GM12878 (cell line): ENCODE data around the gene OSBPL7. TPM values are rescaled to one million over a fixed set of nuclear protein-coding genes. Genes with fewer than 3 reads are reported as not detected.

Source experiments
- ATAC-seq: fragments of 200-7000 bp; cut with Tn5 transposase; 3 replicates; pipeline ENCODE4 v1.9.1; 2020; ENCODE audit warnings: mild to moderate bottlenecking, moderate library complexity
- BruUV-seq: library from RNA; stranded (reverse); fragments of 400-500 nt; replicated peaks from 2 replicates; lab custom pipeline; 2021; lab: Mats Ljungman, UMichigan
- CTCF ChIA-PET: fragments of 300-600 bp; sonication (Branson Sonifier 250); formaldehyde crosslinking; extraction: SDS; loops from one replicate; lab custom pipeline; 2021; ENCODE audit warnings: inconsistent platforms; lab: Yijun Ruan, JAX
- POLR2A ChIA-PET: fragments of 350-600 bp; formaldehyde crosslinking; extraction: SDS; loops from one replicate; lab custom pipeline; 2021; ENCODE audit warnings: inconsistent platforms; lab: Charles Lee
- RAD21 ChIA-PET: fragments of 300-600 bp; sonication (Branson Sonifier 250); formaldehyde crosslinking; loops from one replicate; lab custom pipeline; 2023; ENCODE audit warnings: antibody characterized with exemption; ENCODE audit not compliant: unreplicated experiment; lab: Charles Lee
- SMC1A ChIA-PET: fragments of 300-600 bp; sonication (Branson Sonifier 250); formaldehyde crosslinking; loops from one replicate; lab custom pipeline; 2023; ENCODE audit not compliant: unreplicated experiment, uncharacterized antibody; lab: Charles Lee
- DNase-seq: peaks from one replicate; pipeline ENCODE4 v3.0.0-alpha.2; 2011; ENCODE audit warnings: low read depth, low spot score
- FAIRE-seq: peaks from 3 replicates; lab custom pipeline; 2011; peaks lifted over from hg19 to GRCh38; lab: Jason Lieb, UNC
- H2AFZ ChIP-seq: 2 replicates; pipeline ENCODE4 v1.6.0; 2011; ENCODE audit warnings: low read depth, low read length, control low read depth; ENCODE audit not compliant: control insufficient read depth
- H3K27ac ChIP-seq: 2 replicates; pipeline ENCODE4 v1.5.1; 2011; ENCODE audit warnings: control low read depth; ENCODE audit not compliant: control insufficient read depth, insufficient read depth
- H3K27me3 ChIP-seq, 2 experiments: replicated peaks in 1 of 2; 2 replicates each; pipeline versions ENCODE4 v1.6.0 to v1.6.1; 2011; ENCODE audit warnings: low read length in 1 of 2; ENCODE audit not compliant: control insufficient read depth in 2 of 2, insufficient read depth in 2 of 2
- H3K36me3 ChIP-seq, 2 experiments: 2 replicates each; pipeline ENCODE4 v1.5.1; 2011; ENCODE audit warnings: low read length in 1 of 2; ENCODE audit not compliant: control insufficient read depth in 2 of 2, insufficient read depth in 2 of 2
- H3K4me1 ChIP-seq: 2 replicates; pipeline ENCODE4 v1.6.1; 2011; ENCODE audit warnings: mild to moderate bottlenecking, low read length, moderate library complexity, mixed read lengths; ENCODE audit not compliant: control insufficient read depth, insufficient read depth
- H3K4me2 ChIP-seq: 2 replicates; pipeline ENCODE4 v1.6.0; 2011; ENCODE audit warnings: control low read depth; ENCODE audit not compliant: control insufficient read depth, insufficient read depth
- H3K4me3 ChIP-seq: fragments of 200-600 bp; sonication (generic); 2 replicates; pipeline ENCODE4 v1.5.1; 2016
- H3K79me2 ChIP-seq: 2 replicates; pipeline ENCODE4 v1.6.0; 2011; ENCODE audit warnings: low read length; ENCODE audit not compliant: control insufficient read depth, insufficient read depth
- H3K9ac ChIP-seq: 2 replicates; pipeline ENCODE4 v1.8.0; 2011; ENCODE audit warnings: low read length, control low read depth, mixed read lengths; ENCODE audit not compliant: control insufficient read depth, insufficient read depth
- H3K9me3 ChIP-seq: replicated peaks from 3 replicates; pipeline ENCODE4 v1.5.1; 2011; ENCODE audit warnings: mild to moderate bottlenecking, low read length; ENCODE audit not compliant: control insufficient read depth, insufficient read depth
- H4K20me1 ChIP-seq: 2 replicates; pipeline ENCODE4 v1.6.0; 2011; ENCODE audit not compliant: control insufficient read depth, insufficient read depth
- BHLHE40 ChIP-seq, 2 experiments: fragments of 450-650 bp in 1 of 2; IDR thresholded peaks; 2 replicates each; pipeline ENCODE4 v1.6.1; 2011 to 2017; ENCODE audit warnings: low read depth in 2 of 2, borderline replicate concordance in 1 of 2, improper control_type of control experiment in 1 of 2, low read length in 1 of 2, mild to moderate bottlenecking in 1 of 2
- CBX3 ChIP-seq: fragments of 200-600 bp; sonication (generic); IDR thresholded peaks from 2 replicates; pipeline ENCODE4 v1.6.1; 2016; ENCODE audit warnings: low read depth, borderline replicate concordance
- CREM ChIP-seq: IDR thresholded peaks from 2 replicates; pipeline ENCODE4 v1.6.1; 2014; ENCODE audit warnings: antibody characterized with exemption, low read depth
- EGR1 ChIP-seq, 2 experiments: IDR thresholded peaks; 1 replicate in 1 of 2; 2 replicates in 1 of 2; pipeline ENCODE4 v1.6.1; 2011 to 2012; ENCODE audit warnings: low read depth in 2 of 2, low read length in 2 of 2, borderline replicate concordance in 1 of 2, mild to moderate bottlenecking in 1 of 2, moderate library complexity in 1 of 2
- KAT2A ChIP-seq: conservative IDR thresholded peaks from 2 replicates; pipeline ENCODE4 v1.6.1; 2011; ENCODE audit warnings: low read depth, low read length; ENCODE audit not compliant: control insufficient read depth
- KDM1A ChIP-seq: fragments of 200-600 bp; sonication (generic); IDR thresholded peaks from 2 replicates; pipeline ENCODE4 v1.6.1; 2016; ENCODE audit warnings: borderline replicate concordance
- NFIC ChIP-seq: IDR thresholded peaks from 2 replicates; pipeline ENCODE4 v1.6.1; 2012; ENCODE audit warnings: low read depth, mild to moderate bottlenecking, inconsistent platforms, low read length, moderate library complexity
- SIX5 ChIP-seq: IDR thresholded peaks from 2 replicates; pipeline ENCODE4 v1.6.1; 2011; ENCODE audit warnings: mild to moderate bottlenecking, low read depth, low read length, moderate library complexity; ENCODE audit not compliant: severe bottlenecking
- WGBS: methylation state at CpG from one replicate; pipeline ENCODE4 v1.1.6; 2016; ENCODE audit warnings: low lambda C conversion rate; ENCODE audit not compliant: insufficient replicate concordance, insufficient coverage; ENCODE audit errors: missing lambda C conversion rate; 5-methylcytosine and 5-hydroxymethylcytosine counted together
- in situ Hi-C: fragments of 300-500 bp; cut with MboI; formaldehyde crosslinking; loops from 9 replicates; pipeline ENCODE4 v1.14.3; 2018; ENCODE audit warnings: mixed read lengths
- intact Hi-C: fragments of 100-400 bp; cut with micrococcal nuclease; formaldehyde crosslinking; loops from one replicate; pipeline ENCODE4 v1.14.2; 2022; ENCODE audit not compliant: unreplicated experiment
- polyA plus RNA-seq, 11 experiments: library from polyadenylated mRNA; depleted of rRNA in 4 of 11; unstranded in 6 of 11; stranded (reverse) in 5 of 11; fragments of >200 nt; fragmentation: Nextera tagmentation in 4 of 11; fragmentation: Illumina TruSeq in 1 of 11; extraction: Ambion mirVana in 4 of 11; extraction: Trizol in 1 of 11; gene quantifications; 1 replicate in 1 of 11; 2 replicates in 10 of 11; pipeline versions ENCODE4 v1.2.1 to v1.2.3, GENCODE V29; 2011 to 2016; ENCODE audit warnings: inconsistent platforms in 2 of 11, missing spikeins in 2 of 11, low read depth in 1 of 11
- total RNA-seq, 4 experiments: library from RNA; depleted of rRNA in 3 of 4; stranded (reverse); fragments of >200 nt in 3 of 4; fragmentation: Illumina TruSeq in 1 of 4; extraction: Trizol in 1 of 4; gene quantifications; 2 replicates each; pipeline versions ENCODE4 v1.2.1 to v1.2.3, GENCODE V29; 2013 to 2021
- TF ChIP-seq, protein P1 (sequence below): fragments of 450-650 bp; IDR thresholded peaks from 2 replicates; pipeline ENCODE4 v1.6.1; 2017; ENCODE audit warnings: low read depth, mild to moderate bottlenecking, moderate library complexity
- TF ChIP-seq, protein P2 (sequence below): IDR thresholded peaks from 2 replicates; pipeline ENCODE4 v1.6.1; 2012; ENCODE audit warnings: low read depth, low read length, improper control_type of control experiment

Gene OSBPL7
- total and polyA plus RNA-seq, 10 of the 15 experiments (the other 5 are each of a cell fraction or from before 2014, with no cell fraction given) = 0.50 to 16.1 (median 6.7) TPM

DNA sequence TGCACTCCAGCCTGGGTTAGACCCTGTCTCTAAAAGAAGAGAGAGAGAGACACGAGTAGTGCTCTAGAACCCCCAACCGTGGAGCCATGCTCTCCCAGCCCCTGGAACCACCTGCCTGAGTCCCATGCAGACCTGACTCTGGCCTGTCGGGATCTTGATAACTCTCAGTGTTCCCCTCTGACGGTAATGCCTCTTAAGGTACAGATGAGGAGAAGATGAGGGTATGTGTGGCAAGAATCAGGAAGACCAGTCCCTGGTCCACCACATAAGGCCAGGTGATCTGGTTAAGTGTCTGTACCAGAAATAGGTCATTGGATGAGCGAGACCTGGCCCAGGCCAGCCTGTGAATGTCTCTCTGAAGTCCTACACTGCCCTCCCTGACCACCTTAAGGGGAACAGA is 18.4 kb downstream of the OSBPL7 start:
- Histone ChIP-seq H3K9ac (no peak overlapping the region), H3K9me3 (no peaks in the 10 kb centered on the region), H2AFZ (no peak overlapping the region), H3K79me2 (no peaks in the 10 kb centered on the region), H4K20me1 (no peaks in the 10 kb centered on the region), H3K27ac (no peak overlapping the region), H3K27me3 (no peaks in the 10 kb centered on the region), H3K36me3 (no peaks in the 10 kb centered on the region; a peak in 1 of 4 replicates), H3K4me2 (no peak overlapping the region), H3K4me3 (no peak overlapping the region)
- RAD21 ChIA-PET = no interaction called here
- no TSS peak for BruUV-seq
- SMC1A ChIA-PET = interaction anchor here (0.6 kb wide), 1 partner anchor 186 kb away, joined by 3 read pairs; no protein-coding TSS in a partner anchor
- intact Hi-C loops (loop anchor here (2.0 kb wide), 2 partner anchors 26 to 138 kb away; no protein-coding TSS in a partner anchor), in situ Hi-C loops (loop anchor here (10.0 kb wide), 1 partner anchor 108 kb away; the partner anchor contains the start of gene TBKBP1)
- no peak for FAIRE-seq
- 38% methylated on average over 5 of the region's 5 CpGs for WGBS
- no peak for ATAC-seq
- CTCF ChIA-PET = interaction anchor here (0.7 to 1.5 kb wide), 3 partner anchors 22 to 153 kb away, joined by 3 read pairs; partner anchors contain the start of gene KPNB1
- no peak for TF ChIP-seq CREM
- TF ChIP-seq EGR1 (IDR thresholded peaks at IDR 0.05; ENCODE audit: borderline replicate concordance in 1 of 2, low read depth in 2 of 2, low read length in 2 of 2) = no peak
- no peak for TF ChIP-seq SIX5
- TF ChIP-seq NFIC = no peak
- TF ChIP-seq, protein P1, sequence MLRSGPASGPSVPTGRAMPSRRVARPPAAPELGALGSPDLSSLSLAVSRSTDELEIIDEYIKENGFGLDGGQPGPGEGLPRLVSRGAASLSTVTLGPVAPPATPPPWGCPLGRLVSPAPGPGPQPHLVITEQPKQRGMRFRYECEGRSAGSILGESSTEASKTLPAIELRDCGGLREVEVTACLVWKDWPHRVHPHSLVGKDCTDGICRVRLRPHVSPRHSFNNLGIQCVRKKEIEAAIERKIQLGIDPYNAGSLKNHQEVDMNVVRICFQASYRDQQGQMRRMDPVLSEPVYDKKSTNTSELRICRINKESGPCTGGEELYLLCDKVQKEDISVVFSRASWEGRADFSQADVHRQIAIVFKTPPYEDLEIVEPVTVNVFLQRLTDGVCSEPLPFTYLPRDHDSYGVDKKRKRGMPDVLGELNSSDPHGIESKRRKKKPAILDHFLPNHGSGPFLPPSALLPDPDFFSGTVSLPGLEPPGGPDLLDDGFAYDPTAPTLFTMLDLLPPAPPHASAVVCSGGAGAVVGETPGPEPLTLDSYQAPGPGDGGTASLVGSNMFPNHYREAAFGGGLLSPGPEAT = no peak
- TF ChIP-seq BHLHE40 (IDR thresholded peaks at IDR 0.05; ENCODE audit: borderline replicate concordance in 1 of 2, low read depth in 2 of 2, low read length in 1 of 2) = no peak
- TF ChIP-seq KDM1A = no peak
- TF ChIP-seq KAT2A = no peak
- TF ChIP-seq, protein P2, sequence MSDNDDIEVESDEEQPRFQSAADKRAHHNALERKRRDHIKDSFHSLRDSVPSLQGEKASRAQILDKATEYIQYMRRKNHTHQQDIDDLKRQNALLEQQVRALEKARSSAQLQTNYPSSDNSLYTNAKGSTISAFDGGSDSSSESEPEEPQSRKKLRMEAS = no peak
- no peak for TF ChIP-seq CBX3
- TF ChIP-seq, all 136 proteins: peak for 0
- POLR2A ChIA-PET = no interaction called here
- no peak for DNase-seq
- H3K4me1 ChIP-seq = no peaks in the 10 kb centered on the region
